Smooth muscle cell (in vitro differentiated cells): Measurements from ENCODE around the gene A3GALT2. TPM values are rescaled to one million over a fixed set of nuclear protein-coding genes. Genes with fewer than 3 reads are reported as not detected.

Experiments used
- DNase-seq: peaks from one replicate; lab custom pipeline; 2025; ENCODE audit not compliant: unreplicated experiment; lab: John Stamatoyannopoulos, UW
- H2AFZ ChIP-seq: fragments of 200-600 bp; sonication (generic); 2 replicates; pipeline ENCODE4 v1.6.0; 2016; ENCODE audit warnings: antibody characterized with exemption, low read depth, mild to moderate bottlenecking
- H3F3A ChIP-seq: fragments of 200-600 bp; sonication (generic); 2 replicates; pipeline ENCODE4 v1.6.0; 2017; ENCODE audit warnings: antibody characterized with exemption, low read depth
- H3K27ac ChIP-seq: fragments of 200-600 bp; sonication (generic); 2 replicates; pipeline ENCODE4 v1.5.1; 2016; ENCODE audit warnings: low read depth, mild to moderate bottlenecking
- H3K27me3 ChIP-seq: fragments of 200-600 bp; sonication (generic); 2 replicates; pipeline ENCODE4 v1.6.1; 2016; ENCODE audit warnings: low read depth, mild to moderate bottlenecking
- H3K36me3 ChIP-seq: fragments of 200-600 bp; sonication (generic); 2 replicates; pipeline ENCODE4 v1.5.1; 2016; ENCODE audit warnings: low read depth
- H3K4me1 ChIP-seq: fragments of 200-600 bp; sonication (generic); 2 replicates; pipeline ENCODE4 v1.5.1; 2016; ENCODE audit warnings: low read depth
- H3K4me2 ChIP-seq: fragments of 200-600 bp; sonication (generic); 2 replicates; pipeline ENCODE4 v1.6.0; 2016; ENCODE audit warnings: mild to moderate bottlenecking
- H3K4me3 ChIP-seq: fragments of 200-600 bp; sonication (generic); 2 replicates; pipeline ENCODE4 v1.5.1; 2016; ENCODE audit warnings: mild to moderate bottlenecking
- H3K79me2 ChIP-seq: fragments of 200-600 bp; sonication (generic); 2 replicates; pipeline ENCODE4 v1.6.0; 2016; ENCODE audit warnings: low read depth, mild to moderate bottlenecking
- H3K9ac ChIP-seq: fragments of 200-600 bp; sonication (generic); 2 replicates; pipeline ENCODE4 v1.6.0; 2016; ENCODE audit warnings: low read depth
- H3K9me3 ChIP-seq: fragments of 200-600 bp; sonication (generic); replicated peaks from 2 replicates; pipeline ENCODE4 v1.5.1; 2016; ENCODE audit warnings: low read depth
- H4K20me1 ChIP-seq: fragments of 200-600 bp; sonication (generic); 2 replicates; pipeline ENCODE4 v1.6.0; 2016; ENCODE audit warnings: low read depth
- CTCF ChIP-seq: fragments of 200-600 bp; sonication (generic); IDR thresholded peaks from 2 replicates; pipeline ENCODE4 v1.5.1; 2017; ENCODE audit warnings: borderline replicate concordance, mild to moderate bottlenecking, antibody characterized with exemption; ENCODE audit not compliant: insufficient read depth, poor library complexity, severe bottlenecking
- WGBS: methylation state at CpG from one replicate; pipeline ENCODE4 v1.1.7; 2016; ENCODE audit warnings: low lambda C conversion rate; 5-methylcytosine and 5-hydroxymethylcytosine counted together
- polyA plus RNA-seq: library from polyadenylated mRNA; unstranded; fragments of >200 nt; fragmentation: Nextera tagmentation; extraction: Ambion mirVana; gene quantifications from 2 replicates; pipeline ENCODE4 v1.2.1, GENCODE V29; 2016
- total RNA-seq: library from RNA; depleted of rRNA; stranded (reverse); fragments of >200 nt; gene quantifications from 2 replicates; pipeline ENCODE4 v1.2.3, GENCODE V29; 2014

Gene A3GALT2
- total and polyA plus RNA-seq, 2 experiments from 2014 or later: not detected

GRCh38 chr1:33263890-33264504, 56.9 kb downstream of the A3GALT2 start:
- Histone ChIP-seq H3K36me3 (no peaks in the 10 kb centered on the region), H3K9me3 (no peaks in the 10 kb centered on the region), H3K27ac (no peak overlapping the region), H4K20me1 (peaks cover 97% of the 10 kb centered on the region), H3F3A (no peaks in the 10 kb centered on the region), H3K4me3 (no peak overlapping the region), H3K4me1 (no peaks in the 10 kb centered on the region), H3K9ac (no peak overlapping the region), H2AFZ (no peak overlapping the region), H3K27me3 (no peaks in the 10 kb centered on the region), H3K79me2 (peaks cover 89% of the 10 kb centered on the region), H3K4me2 (no peak overlapping the region)
- no peak for DNase-seq
- WGBS: 91% methylated on average over 4 of the region's 5 CpGs
- TF ChIP-seq CTCF: no peak

- H3K4me3 ChIP-seq: no peak overlapping the region
- H3K27me3 ChIP-seq: no peaks in the 10 kb centered on the region
- H3K4me2 ChIP-seq: no peak overlapping the region
- H3K27ac ChIP-seq: no peak overlapping the region
- peaks cover 88% of the 10 kb centered on the region for H3K79me2 ChIP-seq
- H3K4me1 ChIP-seq: peaks cover 14% of the 10 kb centered on the region
- H3F3A ChIP-seq: no peaks in the 10 kb centered on the region
- H2AFZ ChIP-seq: no peak overlapping the region
- no peaks in the 10 kb centered on the region for H3K9me3 ChIP-seq
- no peak overlapping the region for H3K9ac ChIP-seq
- H4K20me1 ChIP-seq: peaks cover 74% of the 10 kb centered on the region
- TF ChIP-seq CTCF: no peak
- WGBS: 79% methylated on average over 7 of the region's 7 CpGs
- no peak for DNase-seq
- H3K36me3 ChIP-seq: no peaks in the 10 kb centered on the region
These were observed 59.6 kb downstream of the A3GALT2 start for GRCh38 chr1:33261344-33261743.

- 90% methylated on average over 5 of the region's 5 CpGs for WGBS
These were observed 60.5 kb downstream of the A3GALT2 start for GRCh38 chr1:33260439-33260838.

More at GRCh38 chr1:33260439-33260838, 60.5 kb downstream of the A3GALT2 start:
- peaks cover 3% of the 10 kb centered on the region for H3F3A ChIP-seq
- H3K9ac ChIP-seq: no peak overlapping the region
- no peak for DNase-seq
- peaks cover 79% of the 10 kb centered on the region for H3K79me2 ChIP-seq
- H2AFZ ChIP-seq: no peak overlapping the region
- peaks cover 65% of the 10 kb centered on the region for H4K20me1 ChIP-seq
- no peak overlapping the region for H3K4me2 ChIP-seq
- TF ChIP-seq CTCF: no peak
- H3K4me1 ChIP-seq: peaks cover 14% of the 10 kb centered on the region
- H3K4me3 ChIP-seq: no peak overlapping the region
- H3K27ac ChIP-seq: no peak overlapping the region
- H3K36me3 ChIP-seq: no peaks in the 10 kb centered on the region
- no peaks in the 10 kb centered on the region for H3K9me3 ChIP-seq
- H3K27me3 ChIP-seq: no peaks in the 10 kb centered on the region
